ENCODE results near the gene MINDY1. TPM values are rescaled to one million over a fixed set of nuclear protein-coding genes. Genes with fewer than 3 reads are reported as not detected.

MINDY1 gene
- polyA plus RNA-seq (2013): 25.3 TPM

GRCh38 chr1:151006327-151007052 is at the start of gene MINDY1:
MINDY1 (minus strand) TSS chr1:151006902; CDS start chr1:151002617, 4,285 bp downstream.
- peaks cover 0 to 6% (median 3%) of the 10 kb centered on the region in 4 experiments for H3K36me3 ChIP-seq (ENCODE audit: control insufficient read depth in 4 of 4, insufficient read depth in 4 of 4, low read length in 3 of 4)
- CTCF ChIA-PET: interaction anchor here (0.6 to 4.9 kb wide), 22 partner anchors 10 to 773 kb away, joined by 3 to 65 read pairs (median 4); partner anchors contain the start of genes ANXA9, CDC42SE1, MLLT11 and TNFAIP8L2
- peak within 1 kb of the TSS; percentile 64 to 88 (median 84) for H3K4me3 ChIP-seq (ENCODE audit: control insufficient read depth in 1 of 7, extremely low read depth in 1 of 7, insufficient read depth in 4 of 7, low read depth in 2 of 7, low read length in 6 of 7)
- no peaks in the 10 kb centered on the region for H3K9me3 ChIP-seq (ENCODE audit: control extremely low read depth in 1 of 5, control insufficient read depth in 4 of 5, insufficient read depth in 2 of 5, low read depth in 1 of 5, low read length in 4 of 5)
- H3K27me3 ChIP-seq (replicated peaks in 2 of 5; ENCODE audit: control insufficient read depth in 4 of 5, insufficient read depth in 5 of 5, low read length in 4 of 5): no peaks in the 10 kb centered on the region
- H3K27ac ChIP-seq (ENCODE audit: insufficient read depth in 1 of 2, low read depth in 1 of 2, low read length in 2 of 2, poor library complexity in 1 of 2, severe bottlenecking in 2 of 2): peak within 1 kb of the TSS; percentile 95 to 98
- H3K4me1 ChIP-seq (ENCODE audit: control extremely low read depth in 1 of 4, control insufficient read depth in 4 of 4, insufficient read depth in 4 of 4, low read length in 3 of 4): peaks cover 36 to 95% (median 87%) of the 10 kb centered on the region in 4 experiments
- POLR2A ChIA-PET: interaction anchor here (0.8 to 1.7 kb wide), 5 partner anchors 9 to 53 kb away, joined by 3 to 7 read pairs (median 4); partner anchors contain the start of gene CDC42SE1
- under 1% methylated on average over 13 of the region's 18 CpGs for WGBS (ENCODE audit: insufficient coverage)
- DNase-seq: peak; percentile 73 to 81 (median 78)

- 0% methylated on average over 2 of the region's 2 CpGs for WGBS (ENCODE audit: insufficient coverage)
- no peaks in the 10 kb centered on the region for H3K27me3 ChIP-seq (replicated peaks in 2 of 5; ENCODE audit: control insufficient read depth in 4 of 5, insufficient read depth in 5 of 5, low read length in 4 of 5)
- H3K4me1 ChIP-seq (ENCODE audit: control extremely low read depth in 1 of 4, control insufficient read depth in 4 of 4, insufficient read depth in 4 of 4, low read length in 3 of 4): peaks cover 18 to 53% (median 48%) of the 10 kb centered on the region in 4 experiments
- peak in 2 of 3 donors; percentile 60 to 72 for DNase-seq
- H3K4me3 ChIP-seq (ENCODE audit: control insufficient read depth in 1 of 7, extremely low read depth in 1 of 7, insufficient read depth in 4 of 7, low read depth in 2 of 7, low read length in 6 of 7): peak overlapping the region in 6 of 7 experiments; percentile 13 to 69 (median 42)
- CTCF ChIA-PET: interaction anchor here (1.1 to 7.6 kb wide), 2 partner anchors 10 to 16 kb away, joined by 6 to 59 read pairs; partner anchors contain the start of gene C1orf56
- H3K9me3 ChIP-seq (ENCODE audit: control extremely low read depth in 1 of 5, control insufficient read depth in 4 of 5, insufficient read depth in 2 of 5, low read depth in 1 of 5, low read length in 4 of 5): no peaks in the 10 kb centered on the region
- H3K36me3 ChIP-seq (ENCODE audit: control insufficient read depth in 4 of 4, insufficient read depth in 4 of 4, low read length in 3 of 4): peaks cover 10 to 57% (median 36%) of the 10 kb centered on the region in 4 experiments
- POLR2A ChIA-PET: interaction anchor here (0.7 kb wide), 1 partner anchor 58 kb away, joined by 3 read pairs; no protein-coding TSS in a partner anchor
- H3K27ac ChIP-seq (ENCODE audit: insufficient read depth in 1 of 2, low read depth in 1 of 2, low read length in 2 of 2, poor library complexity in 1 of 2, severe bottlenecking in 2 of 2): peak overlapping the region; percentile 29 to 93
Observed at GRCh38 chr1:151056149-151056548, 49.4 kb upstream of the MINDY1 start.

GRCh38 chr1:151055581-151055980 is 48.9 kb upstream of the MINDY1 start:
- WGBS (ENCODE audit: insufficient coverage): no CpG with 5 or more reads among the region's 2 CpGs
- Histone ChIP-seq H3K27ac (ENCODE audit: insufficient read depth in 1 of 2, low read depth in 1 of 2, low read length in 2 of 2, poor library complexity in 1 of 2, severe bottlenecking in 2 of 2) (peak overlapping the region; percentile 29 to 93), H3K36me3 (ENCODE audit: control insufficient read depth in 4 of 4, insufficient read depth in 4 of 4, low read length in 3 of 4) (peaks cover 10 to 60% (median 36%) of the 10 kb centered on the region in 4 experiments), H3K4me1 (ENCODE audit: control extremely low read depth in 1 of 4, control insufficient read depth in 4 of 4, insufficient read depth in 4 of 4, low read length in 3 of 4) (peaks cover 18 to 48% (median 44%) of the 10 kb centered on the region in 4 experiments), H3K9me3 (ENCODE audit: control extremely low read depth in 1 of 5, control insufficient read depth in 4 of 5, insufficient read depth in 2 of 5, low read depth in 1 of 5, low read length in 4 of 5) (no peaks in the 10 kb centered on the region), H3K4me3 (ENCODE audit: control insufficient read depth in 1 of 7, extremely low read depth in 1 of 7, insufficient read depth in 4 of 7, low read depth in 2 of 7, low read length in 6 of 7) (peak overlapping the region in 4 of 7 experiments; percentile 19 to 69 (median 58)), H3K27me3 (replicated peaks in 2 of 5; ENCODE audit: control insufficient read depth in 4 of 5, insufficient read depth in 5 of 5, low read length in 4 of 5) (no peaks in the 10 kb centered on the region)
- ChIA-PET CTCF (interaction anchor here (1.1 to 7.6 kb wide), 4 partner anchors 9 to 30 kb away, joined by 3 to 59 read pairs (median 10); partner anchors contain the start of gene C1orf56), POLR2A (no interaction called here)
- no peak for DNase-seq

- peak overlapping the region in 1 of 7 experiments; percentile 69 for H3K4me3 ChIP-seq (ENCODE audit: control insufficient read depth in 1 of 7, extremely low read depth in 1 of 7, insufficient read depth in 4 of 7, low read depth in 2 of 7, low read length in 6 of 7)
Observed at GRCh38 chr1:151054971-151055547, 48.4 kb upstream of the MINDY1 start.

GRCh38 chr1:151051356-151052009 is 44.8 kb upstream of the MINDY1 start:
- peak overlapping the region in 1 of 2 experiments; percentile 36 for H3K27ac ChIP-seq (ENCODE audit: insufficient read depth in 1 of 2, low read depth in 1 of 2, low read length in 2 of 2, poor library complexity in 1 of 2, severe bottlenecking in 2 of 2)
- H3K9me3 ChIP-seq (ENCODE audit: control extremely low read depth in 1 of 5, control insufficient read depth in 4 of 5, insufficient read depth in 2 of 5, low read depth in 1 of 5, low read length in 4 of 5): no peaks in the 10 kb centered on the region
- CTCF ChIA-PET: interaction anchor here (1.0 to 6.0 kb wide), 4 partner anchors 10 to 45 kb away, joined by 3 to 54 read pairs (median 8); partner anchors contain the start of genes MINDY1 and MLLT11
- no peak overlapping the region for H3K4me3 ChIP-seq (ENCODE audit: control insufficient read depth in 1 of 7, extremely low read depth in 1 of 7, insufficient read depth in 4 of 7, low read depth in 2 of 7, low read length in 6 of 7)
- WGBS (ENCODE audit: insufficient coverage): 83% methylated on average over 1 of the region's 2 CpGs
- H3K4me1 ChIP-seq (ENCODE audit: control extremely low read depth in 1 of 4, control insufficient read depth in 4 of 4, insufficient read depth in 4 of 4, low read length in 3 of 4): peaks cover 8 to 34% (median 22%) of the 10 kb centered on the region in 4 experiments
- POLR2A ChIA-PET: interaction anchor here (1.4 kb wide), 1 partner anchor 8 kb away, joined by 3 read pairs; the partner anchor contains the start of genes CDC42SE1 and MLLT11
- H3K27me3 ChIP-seq (replicated peaks in 2 of 5; ENCODE audit: control insufficient read depth in 4 of 5, insufficient read depth in 5 of 5, low read length in 4 of 5): no peaks in the 10 kb centered on the region
- peak in 1 of 3 donors; percentile 36 for DNase-seq
- H3K36me3 ChIP-seq (ENCODE audit: control insufficient read depth in 4 of 4, insufficient read depth in 4 of 4, low read length in 3 of 4): peaks cover 10 to 55% (median 36%) of the 10 kb centered on the region in 4 experiments

More at GRCh38 chr1:151054971-151055547, 48.4 kb upstream of the MINDY1 start:
- CTCF ChIA-PET: interaction anchor here (0.5 to 7.6 kb wide), 5 partner anchors 9 to 503 kb away, joined by 3 to 59 read pairs (median 6); partner anchors contain the start of gene C1orf56
- no peak for DNase-seq
- Histone ChIP-seq H3K4me1 (ENCODE audit: control extremely low read depth in 1 of 4, control insufficient read depth in 4 of 4, insufficient read depth in 4 of 4, low read length in 3 of 4) (peaks cover 18 to 46% (median 40%) of the 10 kb centered on the region in 4 experiments), H3K36me3 (ENCODE audit: control insufficient read depth in 4 of 4, insufficient read depth in 4 of 4, low read length in 3 of 4) (peaks cover 10 to 63% (median 36%) of the 10 kb centered on the region in 4 experiments), H3K27ac (ENCODE audit: insufficient read depth in 1 of 2, low read depth in 1 of 2, low read length in 2 of 2, poor library complexity in 1 of 2, severe bottlenecking in 2 of 2) (peak overlapping the region in 1 of 2 experiments; percentile 93), H3K27me3 (replicated peaks in 2 of 5; ENCODE audit: control insufficient read depth in 4 of 5, insufficient read depth in 5 of 5, low read length in 4 of 5) (no peaks in the 10 kb centered on the region), H3K9me3 (ENCODE audit: control extremely low read depth in 1 of 5, control insufficient read depth in 4 of 5, insufficient read depth in 2 of 5, low read depth in 1 of 5, low read length in 4 of 5) (no peaks in the 10 kb centered on the region)
- POLR2A ChIA-PET: no interaction called here
- WGBS (ENCODE audit: insufficient coverage): 90% methylated on average over 2 of the region's 4 CpGs

GRCh38 chr1:151050051-151050688 is 43.5 kb upstream of the MINDY1 start:
- CTCF ChIA-PET: interaction anchor here (0.6 to 8.2 kb wide), 7 partner anchors 8 to 301 kb away, joined by 3 to 59 read pairs (median 4); partner anchors contain the start of genes BNIPL, CDC42SE1, MINDY1 and MLLT11
- no peak overlapping the region for H3K4me3 ChIP-seq (ENCODE audit: control insufficient read depth in 1 of 7, extremely low read depth in 1 of 7, insufficient read depth in 4 of 7, low read depth in 2 of 7, low read length in 6 of 7)
- peaks cover 2 to 21% (median 10%) of the 10 kb centered on the region in 4 experiments for H3K4me1 ChIP-seq (ENCODE audit: control extremely low read depth in 1 of 4, control insufficient read depth in 4 of 4, insufficient read depth in 4 of 4, low read length in 3 of 4)

More at GRCh38 chr1:151050051-151050688, 43.5 kb upstream of the MINDY1 start:
- POLR2A ChIA-PET: interaction anchor here (1.0 to 1.4 kb wide), 3 partner anchors 9 to 45 kb away, joined by 3 to 6 read pairs (median 4); partner anchors contain the start of genes CDC42SE1 and MLLT11
- Histone ChIP-seq H3K27me3 (replicated peaks in 2 of 5; ENCODE audit: control insufficient read depth in 4 of 5, insufficient read depth in 5 of 5, low read length in 4 of 5) (no peaks in the 10 kb centered on the region), H3K36me3 (ENCODE audit: control insufficient read depth in 4 of 4, insufficient read depth in 4 of 4, low read length in 3 of 4) (peaks cover 10 to 44% (median 32%) of the 10 kb centered on the region in 4 experiments), H3K9me3 (ENCODE audit: control extremely low read depth in 1 of 5, control insufficient read depth in 4 of 5, insufficient read depth in 2 of 5, low read depth in 1 of 5, low read length in 4 of 5) (no peaks in the 10 kb centered on the region), H3K27ac (ENCODE audit: insufficient read depth in 1 of 2, low read depth in 1 of 2, low read length in 2 of 2, poor library complexity in 1 of 2, severe bottlenecking in 2 of 2) (no peak overlapping the region)
- DNase-seq: no peak
- WGBS (ENCODE audit: insufficient coverage): no CpG with 5 or more reads among the region's 2 CpGs
